BJ (cell line): ENCODE data around the gene GPR137. TPM values are rescaled to one million over a fixed set of nuclear protein-coding genes. Genes with fewer than 3 reads are reported as not detected.

Source experiments
- CTCF ChIA-PET: fragments of 350-600 bp; formaldehyde crosslinking; extraction: SDS; loops from one replicate; lab custom pipeline; 2021; ENCODE audit warnings: antibody characterized with exemption, inconsistent platforms; lab: Yijun Ruan, JAX
- POLR2A ChIA-PET: fragments of 300-600 bp; sonication (Branson Sonifier 250); formaldehyde crosslinking; extraction: SDS; loops from one replicate; lab custom pipeline; 2021; ENCODE audit warnings: antibody characterized with exemption; lab: Charles Lee
- DNase-seq: peaks from one replicate; pipeline ENCODE4 v3.0.0-alpha.2; 2011; ENCODE audit warnings: low read depth
- H3K27me3 ChIP-seq: 2 replicates; pipeline ENCODE4 v1.6.0; 2011; ENCODE audit warnings: low read length; ENCODE audit not compliant: control insufficient read depth, insufficient read depth
- H3K36me3 ChIP-seq: 2 replicates; pipeline ENCODE4 v1.5.1; 2011; ENCODE audit warnings: low read length; ENCODE audit not compliant: control insufficient read depth, insufficient read depth
- H3K4me3 ChIP-seq: 2 replicates; pipeline ENCODE4 v1.5.1; 2011; ENCODE audit warnings: low read depth, mild to moderate bottlenecking, control low read depth, low read length
- polyA plus RNA-seq: library from polyadenylated mRNA; depleted of rRNA; stranded (reverse); fragments of >200 nt; gene quantifications from 2 replicates; pipeline ENCODE4 v1.2.3, GENCODE V29; 2011
- TF ChIP-seq, protein P1 (sequence below): IDR thresholded peaks from 2 replicates; pipeline ENCODE4 v1.5.1; 2011; ENCODE audit warnings: low read depth, mild to moderate bottlenecking, control low read depth, inconsistent platforms, low read length, moderate library complexity; ENCODE audit not compliant: insufficient read depth

GPR137 gene
- polyA plus RNA-seq, 1 experiment = 33.7 TPM

DNA sequence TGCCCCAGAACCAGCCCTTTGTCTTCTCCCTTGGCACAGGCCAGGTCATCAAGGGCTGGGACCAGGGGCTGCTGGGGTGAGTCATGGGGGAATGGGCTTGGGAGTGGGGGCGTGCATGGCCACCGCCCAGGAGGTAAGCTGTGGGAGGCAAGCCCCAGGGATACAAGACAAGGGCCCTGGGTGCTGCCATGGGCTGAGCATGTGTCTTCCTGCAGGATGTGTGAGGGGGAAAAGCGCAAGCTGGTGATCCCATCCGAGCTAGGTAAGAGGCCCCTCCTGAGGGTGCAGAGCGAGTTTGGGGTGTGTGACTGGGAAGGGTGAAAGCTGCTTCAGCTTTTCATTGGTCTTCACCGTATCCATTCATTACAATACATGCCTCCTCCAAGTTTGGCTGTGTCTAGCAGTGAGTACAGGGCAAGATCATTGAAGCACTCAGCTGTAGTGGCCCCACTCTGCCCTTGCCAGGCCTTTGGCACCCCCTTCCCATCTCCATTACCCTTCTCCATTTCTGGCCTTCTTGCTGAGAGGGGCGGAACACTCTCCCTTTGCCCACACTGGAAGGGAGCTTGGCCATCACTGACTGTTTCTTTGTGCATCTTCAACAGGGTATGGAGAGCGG lies 42.3 kb upstream of the GPR137 start:
- CTCF ChIA-PET = interaction anchor here (1.2 to 2.0 kb wide), 5 partner anchors 8 to 61 kb away, joined by 3 to 10 read pairs (median 5); partner anchors contain the start of gene PLCB3
- DNase-seq = no peak
- no peaks in the 10 kb centered on the region for H3K27me3 ChIP-seq
- POLR2A ChIA-PET = interaction anchor here (0.5 to 1.1 kb wide), 2 partner anchors 13 to 58 kb away, joined by 3 read pairs; partner anchors contain the start of gene STIP1
- H3K36me3 ChIP-seq = peaks cover 14% of the 10 kb centered on the region
- no peak overlapping the region for H3K4me3 ChIP-seq
- TF ChIP-seq, protein P1, sequence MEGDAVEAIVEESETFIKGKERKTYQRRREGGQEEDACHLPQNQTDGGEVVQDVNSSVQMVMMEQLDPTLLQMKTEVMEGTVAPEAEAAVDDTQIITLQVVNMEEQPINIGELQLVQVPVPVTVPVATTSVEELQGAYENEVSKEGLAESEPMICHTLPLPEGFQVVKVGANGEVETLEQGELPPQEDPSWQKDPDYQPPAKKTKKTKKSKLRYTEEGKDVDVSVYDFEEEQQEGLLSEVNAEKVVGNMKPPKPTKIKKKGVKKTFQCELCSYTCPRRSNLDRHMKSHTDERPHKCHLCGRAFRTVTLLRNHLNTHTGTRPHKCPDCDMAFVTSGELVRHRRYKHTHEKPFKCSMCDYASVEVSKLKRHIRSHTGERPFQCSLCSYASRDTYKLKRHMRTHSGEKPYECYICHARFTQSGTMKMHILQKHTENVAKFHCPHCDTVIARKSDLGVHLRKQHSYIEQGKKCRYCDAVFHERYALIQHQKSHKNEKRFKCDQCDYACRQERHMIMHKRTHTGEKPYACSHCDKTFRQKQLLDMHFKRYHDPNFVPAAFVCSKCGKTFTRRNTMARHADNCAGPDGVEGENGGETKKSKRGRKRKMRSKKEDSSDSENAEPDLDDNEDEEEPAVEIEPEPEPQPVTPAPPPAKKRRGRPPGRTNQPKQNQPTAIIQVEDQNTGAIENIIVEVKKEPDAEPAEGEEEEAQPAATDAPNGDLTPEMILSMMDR = no peak

DNA sequence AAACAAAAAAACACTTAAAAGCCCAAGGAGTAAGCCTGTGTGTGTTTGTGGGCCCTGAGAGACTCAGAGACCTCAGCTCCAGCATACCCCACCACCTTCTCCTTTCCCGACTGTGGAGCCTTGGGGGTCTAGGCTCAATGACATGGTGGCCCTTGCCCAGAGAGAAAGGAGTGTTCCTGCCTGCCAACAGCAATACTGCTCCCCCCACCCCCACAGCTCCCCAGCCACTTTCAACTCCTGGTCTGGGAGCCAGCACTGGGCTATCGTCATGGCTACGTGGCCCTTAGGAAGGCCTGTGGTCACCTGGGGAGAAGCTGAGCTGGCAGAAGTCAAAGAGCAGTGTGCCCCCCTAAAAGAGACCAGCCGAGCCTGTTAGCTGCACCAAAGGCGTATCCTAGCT lies 41.5 kb upstream of the GPR137 start:
- ChIA-PET CTCF (interaction anchor here (1.0 to 2.0 kb wide), 5 partner anchors 11 to 111 kb away, joined by 3 to 10 read pairs (median 5); no protein-coding TSS in a partner anchor), POLR2A (interaction anchor here (1.1 kb wide), 1 partner anchor 59 kb away, joined by 3 read pairs; the partner anchor contains the start of gene STIP1)
- no peak overlapping the region for H3K4me3 ChIP-seq
- H3K36me3 ChIP-seq = peaks cover 11% of the 10 kb centered on the region
- no peak for DNase-seq
- TF ChIP-seq, protein P1 = no peak
- no peaks in the 10 kb centered on the region for H3K27me3 ChIP-seq

DNA sequence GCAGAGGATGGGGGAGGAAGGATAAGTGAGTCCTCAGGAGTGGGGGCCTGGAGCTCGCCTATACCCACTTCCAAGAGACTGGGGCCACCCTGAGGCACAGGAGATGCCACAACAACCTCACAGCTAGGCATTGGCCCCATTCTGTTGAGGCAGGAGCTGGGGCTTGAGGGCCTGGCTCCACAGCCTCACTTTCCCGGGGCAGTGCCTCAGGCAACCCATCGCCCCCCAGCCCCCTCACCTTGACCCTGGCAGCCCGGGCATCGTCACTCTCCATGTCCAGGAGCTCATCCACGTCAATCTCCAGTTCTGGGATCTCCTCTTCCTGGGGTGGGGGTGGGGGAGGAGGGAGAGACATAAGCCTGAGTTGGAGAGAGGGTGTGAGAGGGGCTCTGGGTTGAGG lies 40.7 kb upstream of the GPR137 start:
- H3K36me3 ChIP-seq = peaks cover 11% of the 10 kb centered on the region
- no peaks in the 10 kb centered on the region for H3K27me3 ChIP-seq
- ChIA-PET POLR2A (interaction anchor here (0.7 kb wide), 1 partner anchor 60 kb away, joined by 3 read pairs; no protein-coding TSS in a partner anchor), CTCF (interaction anchor here (1.0 to 8.2 kb wide), 6 partner anchors 24 to 110 kb away, joined by 5 to 92 read pairs (median 6); partner anchors contain the start of genes CATSPERZ, ESRRA and FERMT3)
- no peak for DNase-seq
- peak overlapping the region; percentile 94 for H3K4me3 ChIP-seq
- TF ChIP-seq, protein P1 = no peak

DNA sequence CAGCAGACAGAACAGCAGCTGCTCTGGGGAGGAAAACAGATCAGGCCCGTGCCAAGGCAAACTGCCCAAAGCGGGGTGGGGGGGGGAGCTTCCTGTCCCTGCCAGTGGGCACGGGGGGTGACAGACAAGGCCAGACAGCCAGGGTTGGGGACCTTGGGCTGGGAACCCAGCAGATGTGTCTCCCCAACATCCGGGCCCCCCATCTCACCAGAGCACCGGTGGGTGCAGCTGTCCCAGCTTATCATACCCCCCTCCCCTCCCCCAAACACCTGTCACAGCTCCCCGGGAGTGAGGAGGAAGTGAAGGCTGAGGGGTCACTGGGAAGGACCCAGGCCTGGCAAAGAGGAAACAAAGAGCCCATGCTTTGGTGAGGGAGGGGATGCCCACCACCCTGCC lies 40.2 kb upstream of the GPR137 start:
- DNase-seq = no peak
- H3K4me3 ChIP-seq = peak overlapping the region; percentile 94
- TF ChIP-seq, protein P1 = no peak
- H3K36me3 ChIP-seq = peaks cover 11% of the 10 kb centered on the region
- ChIA-PET CTCF (interaction anchor here (1.0 to 8.2 kb wide), 7 partner anchors 24 to 110 kb away, joined by 4 to 92 read pairs (median 6); partner anchors contain the start of genes CATSPERZ, ESRRA and FERMT3), POLR2A (interaction anchor here (0.7 kb wide), 1 partner anchor 60 kb away, joined by 3 read pairs; no protein-coding TSS in a partner anchor)
- H3K27me3 ChIP-seq = no peaks in the 10 kb centered on the region
